Endothelial cell of umbilical vein (primary cell): ENCODE data around the gene DPP6. TPM values are rescaled to one million over a fixed set of nuclear protein-coding genes. Genes with fewer than 3 reads are reported as not detected.

Source experiments
- BruUV-seq: library from RNA; stranded (reverse); fragments of 400-500 nt; replicated peaks from 2 replicates; lab custom pipeline; 2021; lab: Mats Ljungman, UMichigan
- CTCF ChIA-PET: fragments of 300-600, 350-600 bp; sonication (Branson Sonifier 250); formaldehyde crosslinking; loops from one replicate; lab custom pipeline; 2021; ENCODE audit warnings: antibody characterized with exemption, inconsistent platforms; lab: Charles Lee
- POLR2A ChIA-PET: fragments of 300-600, 350-600 bp; sonication (Branson Sonifier 250); formaldehyde crosslinking; loops from one replicate; lab custom pipeline; 2021; ENCODE audit warnings: antibody characterized with exemption, inconsistent platforms; lab: Charles Lee
- DNase-seq: peaks from one replicate; pipeline ENCODE4 v3.0.0-alpha.2; 2011; ENCODE audit warnings: low read depth, low spot score
- FAIRE-seq: peaks from 2 replicates; lab custom pipeline; 2011; peaks lifted over from hg19 to GRCh38; lab: Jason Lieb, UNC
- H2AFZ ChIP-seq: 2 replicates; pipeline ENCODE4 v1.6.0; 2012; ENCODE audit warnings: low read depth, low read length, control low read depth, inconsistent platforms
- H3K27ac ChIP-seq: 2 replicates; pipeline ENCODE4 v1.5.1; 2011; ENCODE audit warnings: low read depth, mild to moderate bottlenecking, control low read depth, low read length, moderate library complexity; ENCODE audit not compliant: insufficient read depth
- H3K27me3 ChIP-seq, 2 experiments: 2 replicates each; pipeline versions ENCODE4 v1.6.0 to v1.6.1; 2011; ENCODE audit warnings: low read length in 2 of 2, mixed read lengths in 1 of 2; ENCODE audit not compliant: control insufficient read depth in 2 of 2, insufficient read depth in 2 of 2
- H3K36me3 ChIP-seq, 2 experiments: 2 replicates in 1 of 2; 3 replicates in 1 of 2; pipeline ENCODE4 v1.5.1; 2011; ENCODE audit warnings: low read length in 2 of 2, mild to moderate bottlenecking in 1 of 2, moderate library complexity in 1 of 2; ENCODE audit not compliant: control insufficient read depth in 2 of 2, insufficient read depth in 2 of 2; ENCODE audit errors: extremely low read depth in 1 of 2
- H3K4me1 ChIP-seq: 3 replicates; pipeline ENCODE4 v1.5.1; 2011; ENCODE audit warnings: mild to moderate bottlenecking, low read length; ENCODE audit not compliant: control insufficient read depth, insufficient read depth; ENCODE audit errors: extremely low read depth
- H3K4me2 ChIP-seq: 2 replicates; pipeline ENCODE4 v1.6.1; 2011; ENCODE audit warnings: low read length, control low read depth, mixed read lengths; ENCODE audit not compliant: insufficient read depth
- H3K4me3 ChIP-seq, 3 experiments: fragments of 200-600 bp in 1 of 3; sonication (generic), shearing (Covaris generic) in 1 of 3; replicated peaks in 1 of 3; 2 replicates each; pipeline ENCODE4 v1.5.1; 2011 to 2016; ENCODE audit warnings: control low read depth in 3 of 3, low read length in 3 of 3, mild to moderate bottlenecking in 2 of 3, inconsistent platforms in 1 of 3, low read depth in 1 of 3, moderate library complexity in 1 of 3; ENCODE audit not compliant: insufficient read depth in 1 of 3
- H3K79me2 ChIP-seq: 2 replicates; pipeline ENCODE4 v1.6.0; 2012; ENCODE audit warnings: low read length, inconsistent platforms; ENCODE audit not compliant: control insufficient read depth, insufficient read depth
- H3K9ac ChIP-seq: replicated peaks from 2 replicates; pipeline ENCODE3; 2011; ENCODE audit warnings: low read length, control low read depth; ENCODE audit not compliant: insufficient read depth; ENCODE audit errors: extremely low read depth
- H3K9me1 ChIP-seq: replicated peaks from 3 replicates; pipeline ENCODE4 v1.6.0; 2011; ENCODE audit warnings: mild to moderate bottlenecking, low read length; ENCODE audit not compliant: control insufficient read depth, insufficient read depth; ENCODE audit errors: extremely low read depth
- H3K9me3 ChIP-seq: replicated peaks from 2 replicates; pipeline ENCODE4 v1.5.1; 2012; ENCODE audit warnings: low read length, inconsistent platforms; ENCODE audit not compliant: control insufficient read depth, insufficient read depth
- H4K20me1 ChIP-seq: replicated peaks from 2 replicates; pipeline ENCODE3; 2011; ENCODE audit warnings: mild to moderate bottlenecking, low read length; ENCODE audit not compliant: control insufficient read depth, insufficient read depth; ENCODE audit errors: extremely low read depth
- CTCF ChIP-seq, 2 donors: IDR thresholded peaks; 1 replicate in 1 of 2; 2 replicates in 1 of 2; pipeline ENCODE4 v1.5.1; 2011; ENCODE audit warnings: low read length in 2 of 2, mild to moderate bottlenecking in 2 of 2, moderate library complexity in 2 of 2, control low read depth in 1 of 2, inconsistent platforms in 1 of 2, low read depth in 1 of 2; ENCODE audit not compliant: insufficient read depth in 1 of 2; ENCODE audit errors: extremely low read depth in 1 of 2
- EZH2 ChIP-seq: IDR thresholded peaks from 2 replicates; pipeline ENCODE4 v1.6.1; 2012; ENCODE audit warnings: borderline replicate concordance, low read depth, mild to moderate bottlenecking, moderate library complexity, low read length, inconsistent platforms; ENCODE audit not compliant: severe bottlenecking
- FOS ChIP-seq: IDR thresholded peaks from 2 replicates; pipeline ENCODE4 v1.6.1; 2011; ENCODE audit warnings: mild to moderate bottlenecking, low read length, moderate library complexity, borderline replicate concordance; ENCODE audit not compliant: insufficient read depth
- GATA2 ChIP-seq: IDR thresholded peaks from 2 replicates; pipeline ENCODE4 v1.7.0; 2011; ENCODE audit warnings: low read depth, mild to moderate bottlenecking, moderate library complexity, mixed read lengths, low read length; ENCODE audit not compliant: insufficient read length, insufficient read depth
- JUN ChIP-seq: IDR thresholded peaks from 2 replicates; pipeline ENCODE4 v1.6.1; 2011; ENCODE audit warnings: borderline replicate concordance, low read depth; ENCODE audit not compliant: insufficient read length, insufficient read depth
- MYC ChIP-seq: IDR thresholded peaks from one replicate; pipeline ENCODE4 v1.6.1; 2011; ENCODE audit warnings: mild to moderate bottlenecking, low read depth, low read length
- POLR2A ChIP-seq: IDR thresholded peaks from 2 replicates; pipeline ENCODE4 v1.6.1; 2012; ENCODE audit warnings: low read depth, mild to moderate bottlenecking, control low read depth, low read length
- POLR2AphosphoS5 ChIP-seq: IDR thresholded peaks from 2 replicates; pipeline ENCODE4 v1.6.1; 2012; ENCODE audit warnings: low read depth, mild to moderate bottlenecking, control low read depth, low read length, moderate library complexity; ENCODE audit not compliant: insufficient read depth
- dilution Hi-C: fragments of 300-500 bp; cut with MboI; formaldehyde crosslinking; loops from one replicate; pipeline ENCODE4 v1.15.0; 2019; ENCODE audit warnings: low sequenced_read_pairs; ENCODE audit not compliant: extremely low pct_ligation_motif_present
- intact Hi-C: fragments of 100-400 bp; cut with micrococcal nuclease; formaldehyde crosslinking; loops from one replicate; pipeline ENCODE4 v1.10.0; 2022
- polyA plus RNA-seq, 4 experiments: library from polyadenylated mRNA; depleted of rRNA in 3 of 4; stranded (reverse) in 3 of 4; unstranded in 1 of 4; fragments of >200 nt; gene quantifications; 2 replicates each; pipeline versions ENCODE4 v1.2.1 to v1.2.3, GENCODE V29; 2011 to 2012; ENCODE audit warnings: missing spikeins in 1 of 4
- total RNA-seq: library from RNA; stranded (reverse); gene quantifications from 2 replicates; pipeline ENCODE4 v1.2.3, GENCODE V29; 2021
- TF ChIP-seq, protein P1 (sequence below): IDR thresholded peaks from 2 replicates; pipeline ENCODE4 v1.6.1; 2011; ENCODE audit not compliant: insufficient read depth, insufficient read length

The DPP6 gene
- total and polyA plus RNA-seq, 2 donors (not counting 3 experiments of a cell fraction or from before 2014, with no cell fraction given), result not detected

GRCh38 chr7:154484943-154485342 is 432.7 kb downstream of the DPP6 start:
- intact Hi-C loops, result no loop called here
- POLR2A ChIA-PET, result no interaction called here
- BruUV-seq, result no TSS peak
- Histone ChIP-seq H3K4me2 (no peak overlapping the region), H3K4me1 (no peaks in the 10 kb centered on the region), H3K79me2 (no peaks in the 10 kb centered on the region), H4K20me1 (no peaks in the 10 kb centered on the region), H3K36me3 (no peaks in the 10 kb centered on the region), H3K9ac (no peak overlapping the region), H3K9me3 (peaks cover 4% of the 10 kb centered on the region), H3K27me3 (no peaks in the 10 kb centered on the region), H3K9me1 (no peaks in the 10 kb centered on the region), H2AFZ (no peak overlapping the region), H3K27ac (no peak overlapping the region), H3K4me3 (no peak overlapping the region)
- DNase-seq (no peak), FAIRE-seq (no peak)
- CTCF ChIA-PET, result no interaction called here
- dilution Hi-C loops, result no loop called here
- TF ChIP-seq CTCF (IDR thresholded peaks at IDR 0.05; ENCODE audit: extremely low read depth in 1 of 2, insufficient read depth in 1 of 2, low read depth in 1 of 2, low read length in 2 of 2), result no peak
- TF ChIP-seq, protein P1, sequence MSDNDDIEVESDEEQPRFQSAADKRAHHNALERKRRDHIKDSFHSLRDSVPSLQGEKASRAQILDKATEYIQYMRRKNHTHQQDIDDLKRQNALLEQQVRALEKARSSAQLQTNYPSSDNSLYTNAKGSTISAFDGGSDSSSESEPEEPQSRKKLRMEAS, result no peak
- no peak for TF ChIP-seq GATA2
- TF ChIP-seq EZH2, result no peak
- no peak for TF ChIP-seq FOS
- TF ChIP-seq JUN, result no peak
- TF ChIP-seq POLR2AphosphoS5, result no peak
- no peak for TF ChIP-seq POLR2A
- TF ChIP-seq MYC, result no peak
